ENCODE measurements around the gene PARS2.

DNA sequence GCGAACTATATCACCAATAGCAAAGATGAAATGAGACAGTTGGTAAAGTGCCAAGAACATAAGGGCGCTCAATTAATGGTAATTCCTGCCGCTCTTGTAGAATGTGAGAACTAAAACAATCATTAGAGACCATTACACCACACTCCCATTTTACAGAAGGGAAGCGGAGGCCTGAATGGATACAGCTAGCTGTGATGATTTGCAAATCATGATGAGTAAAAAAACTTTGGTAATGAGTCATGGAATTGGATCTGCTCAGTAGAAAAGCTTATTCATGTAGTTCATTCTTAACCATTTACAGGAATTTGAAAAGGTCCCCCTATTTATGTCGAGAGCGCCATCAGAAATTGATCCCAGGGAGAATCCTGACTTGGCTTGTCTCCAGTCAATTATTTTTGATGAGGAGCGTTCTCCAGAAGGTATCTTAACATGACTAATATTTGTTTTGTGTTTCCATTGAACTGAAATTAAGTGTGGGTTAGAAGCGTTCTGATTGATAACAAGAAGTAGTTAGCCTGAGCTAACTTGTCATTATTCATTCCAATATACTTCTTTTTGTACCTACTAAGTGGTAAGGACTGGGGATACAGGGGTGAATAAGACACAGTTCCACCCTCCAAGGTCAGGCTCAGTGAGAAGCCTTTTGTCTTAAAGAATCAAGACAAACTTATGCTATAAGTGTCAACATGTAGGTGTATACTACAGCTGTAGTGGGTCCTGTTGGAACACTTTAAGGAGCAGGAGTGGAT, 47.9 kb downstream of the PARS2 start:
- TF ChIP-seq CTCF (IDR thresholded peaks at IDR 0.05): no peak
- no peak for TF ChIP-seq POLR2A (IDR thresholded peaks at IDR 0.05)
